ENCODE measurements around the gene ST3GAL3. TPM values are rescaled to one million over a fixed set of nuclear protein-coding genes. Genes with fewer than 3 reads are reported as not detected.

ST3GAL3 gene
- total RNA-seq, 1 donor from 2014 or later = 24.4 TPM

DNA sequence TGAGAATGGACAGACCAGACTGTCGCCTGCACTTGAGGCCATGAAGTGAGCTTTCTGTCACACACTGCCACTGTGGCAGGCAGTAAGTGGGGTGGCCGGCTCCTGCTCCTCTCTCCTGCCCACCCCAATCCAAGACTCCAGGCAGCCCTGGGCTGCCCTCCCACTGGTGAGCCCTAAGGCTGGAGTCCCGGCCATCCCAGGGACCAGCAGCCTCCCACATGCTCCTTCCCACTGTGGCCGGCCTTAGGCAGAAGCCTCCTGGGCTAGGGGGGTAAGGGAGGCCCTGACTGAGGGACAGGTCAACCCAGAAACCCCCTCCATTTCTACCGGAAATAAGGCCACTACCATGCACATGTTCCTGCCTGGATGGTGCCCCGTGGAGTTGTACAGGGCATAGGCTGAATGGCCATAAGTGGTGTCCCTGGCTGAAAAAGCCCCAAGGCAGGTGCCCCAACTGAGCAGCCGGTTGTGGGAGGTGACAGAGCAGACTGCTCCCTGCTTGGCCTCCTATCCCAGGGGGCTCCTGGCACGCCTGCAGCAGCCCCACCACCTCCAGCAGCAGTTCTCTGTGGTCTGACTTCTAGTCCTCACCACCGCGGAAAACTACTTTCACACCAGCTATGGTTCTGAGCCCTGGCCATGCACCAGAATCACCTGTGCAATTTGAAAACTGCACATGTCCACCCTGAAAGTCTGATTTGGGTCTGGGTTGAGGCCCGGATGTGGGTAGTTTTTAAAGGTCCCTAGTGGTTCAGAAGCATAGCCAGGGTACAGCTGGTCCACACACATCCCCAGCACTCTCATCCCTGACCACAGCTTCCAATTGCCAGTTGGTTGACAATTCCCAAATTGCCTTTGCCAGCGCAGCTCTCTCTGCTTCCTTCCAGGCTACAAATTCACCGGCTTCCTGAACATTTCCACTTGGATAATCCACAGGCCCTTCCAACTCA, 224.7 kb downstream of the ST3GAL3 start:
- DNase-seq (ENCODE audit: extremely low spot score, unreplicated experiment) = no peak
- Mint-ChIP-seq H3K9me3 (no peaks in the 10 kb centered on the region), H3K4me3 (peak overlapping the region; percentile 82), H3K27ac (peak overlapping the region; percentile 79), H3K36me3 (peaks cover 5% of the 10 kb centered on the region), H3K27me3 (peaks cover 21% of the 10 kb centered on the region), H3K4me1 (ENCODE audit: unreplicated experiment) (peaks cover 20% of the 10 kb centered on the region)
- TF ChIP-seq, protein P1, sequence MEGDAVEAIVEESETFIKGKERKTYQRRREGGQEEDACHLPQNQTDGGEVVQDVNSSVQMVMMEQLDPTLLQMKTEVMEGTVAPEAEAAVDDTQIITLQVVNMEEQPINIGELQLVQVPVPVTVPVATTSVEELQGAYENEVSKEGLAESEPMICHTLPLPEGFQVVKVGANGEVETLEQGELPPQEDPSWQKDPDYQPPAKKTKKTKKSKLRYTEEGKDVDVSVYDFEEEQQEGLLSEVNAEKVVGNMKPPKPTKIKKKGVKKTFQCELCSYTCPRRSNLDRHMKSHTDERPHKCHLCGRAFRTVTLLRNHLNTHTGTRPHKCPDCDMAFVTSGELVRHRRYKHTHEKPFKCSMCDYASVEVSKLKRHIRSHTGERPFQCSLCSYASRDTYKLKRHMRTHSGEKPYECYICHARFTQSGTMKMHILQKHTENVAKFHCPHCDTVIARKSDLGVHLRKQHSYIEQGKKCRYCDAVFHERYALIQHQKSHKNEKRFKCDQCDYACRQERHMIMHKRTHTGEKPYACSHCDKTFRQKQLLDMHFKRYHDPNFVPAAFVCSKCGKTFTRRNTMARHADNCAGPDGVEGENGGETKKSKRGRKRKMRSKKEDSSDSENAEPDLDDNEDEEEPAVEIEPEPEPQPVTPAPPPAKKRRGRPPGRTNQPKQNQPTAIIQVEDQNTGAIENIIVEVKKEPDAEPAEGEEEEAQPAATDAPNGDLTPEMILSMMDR (conservative IDR thresholded peaks at IDR 0.05) = no peak

DNA sequence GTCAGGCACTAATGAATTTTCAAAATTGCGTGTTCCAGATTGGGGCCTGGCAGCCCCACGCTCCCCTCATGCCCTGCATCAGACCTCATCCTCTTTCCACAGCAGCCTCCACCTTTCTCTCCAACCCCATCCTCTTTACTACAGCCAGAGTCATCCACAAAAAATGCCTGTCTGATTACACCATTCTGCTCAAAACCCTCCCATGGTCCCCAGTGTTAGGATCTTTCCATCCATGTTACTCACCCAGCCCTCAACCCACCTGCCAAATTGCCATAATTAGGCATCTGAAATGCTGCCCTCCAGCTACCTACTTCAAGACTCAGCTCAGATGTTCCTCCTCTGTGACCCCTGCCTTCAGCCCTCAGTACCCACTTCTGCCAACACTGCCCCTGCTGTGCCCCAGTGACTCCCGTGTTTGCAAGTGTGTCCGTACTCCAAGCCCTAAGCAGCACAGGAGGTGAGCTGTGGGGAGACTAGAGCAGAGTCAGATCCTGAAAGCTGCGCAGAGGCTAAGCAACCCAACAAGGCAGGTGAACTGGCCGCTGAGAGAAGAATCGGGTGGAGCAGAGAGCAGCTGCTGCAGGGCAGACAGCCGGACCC, 225.6 kb downstream of the ST3GAL3 start:
- Mint-ChIP-seq H3K27me3 (peaks cover 26% of the 10 kb centered on the region), H3K36me3 (peaks cover under 1% of the 10 kb centered on the region), H3K4me1 (ENCODE audit: unreplicated experiment) (peaks cover 20% of the 10 kb centered on the region), H3K4me3 (peak overlapping the region; percentile 82), H3K27ac (peak overlapping the region; percentile 15), H3K9me3 (no peaks in the 10 kb centered on the region)
- DNase-seq (ENCODE audit: extremely low spot score, unreplicated experiment) = no peak
- TF ChIP-seq, protein P1 (conservative IDR thresholded peaks at IDR 0.05) = no peak

DNA sequence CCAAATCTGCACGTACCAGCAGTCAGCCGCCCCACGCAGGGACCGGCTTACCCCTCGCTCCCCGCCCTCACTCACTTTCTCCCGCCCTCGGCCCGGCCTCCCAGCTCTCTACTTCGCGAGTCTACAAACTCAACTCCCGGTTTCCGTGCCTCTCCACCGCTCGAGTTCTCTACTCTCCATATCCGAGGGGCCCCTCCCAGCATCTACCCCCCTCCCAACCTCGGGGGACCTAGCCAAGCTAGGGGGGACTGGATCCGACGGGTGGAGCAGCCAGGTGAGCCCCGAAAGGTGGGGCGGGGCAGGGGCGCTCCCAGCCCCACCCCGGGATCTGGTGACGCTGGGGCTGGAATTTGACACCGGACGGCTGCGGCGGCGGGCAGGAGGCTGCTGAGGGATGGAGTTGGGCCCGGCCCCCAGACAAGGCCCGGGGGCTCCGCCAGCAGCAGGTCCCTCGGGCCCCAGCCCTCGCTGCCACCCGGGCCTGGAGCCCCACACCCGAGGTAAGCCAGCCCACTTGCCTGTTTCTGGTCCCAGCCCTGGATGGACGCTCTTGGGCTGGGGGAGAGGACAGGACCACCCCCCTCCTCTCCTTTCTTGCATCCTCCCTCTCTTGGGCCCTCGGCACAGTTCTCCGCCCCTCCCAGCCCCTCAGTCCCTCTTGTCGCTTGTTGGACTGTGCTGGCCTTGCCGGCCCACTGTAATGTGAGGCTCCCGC, 226.2 kb downstream of the ST3GAL3 start, which contains the start of gene ARTN:
TSS of gene ARTN (plus strand) at position 416 of the 715 bp plus-strand sequence. CDS start 1,856 bp downstream, outside the sequence.
- DNase-seq (ENCODE audit: extremely low spot score, unreplicated experiment) = no peak
- Mint-ChIP-seq H3K9me3 (no peaks in the 10 kb centered on the region), H3K4me3 (peak within 1 kb of the TSS; percentile 84), H3K36me3 (no peaks in the 10 kb centered on the region), H3K27ac (peak within 1 kb of the TSS; percentile 47), H3K4me1 (ENCODE audit: unreplicated experiment) (peaks cover 20% of the 10 kb centered on the region), H3K27me3 (peaks cover 33% of the 10 kb centered on the region)
- TF ChIP-seq, protein P1 (conservative IDR thresholded peaks at IDR 0.05) = no peak

DNA sequence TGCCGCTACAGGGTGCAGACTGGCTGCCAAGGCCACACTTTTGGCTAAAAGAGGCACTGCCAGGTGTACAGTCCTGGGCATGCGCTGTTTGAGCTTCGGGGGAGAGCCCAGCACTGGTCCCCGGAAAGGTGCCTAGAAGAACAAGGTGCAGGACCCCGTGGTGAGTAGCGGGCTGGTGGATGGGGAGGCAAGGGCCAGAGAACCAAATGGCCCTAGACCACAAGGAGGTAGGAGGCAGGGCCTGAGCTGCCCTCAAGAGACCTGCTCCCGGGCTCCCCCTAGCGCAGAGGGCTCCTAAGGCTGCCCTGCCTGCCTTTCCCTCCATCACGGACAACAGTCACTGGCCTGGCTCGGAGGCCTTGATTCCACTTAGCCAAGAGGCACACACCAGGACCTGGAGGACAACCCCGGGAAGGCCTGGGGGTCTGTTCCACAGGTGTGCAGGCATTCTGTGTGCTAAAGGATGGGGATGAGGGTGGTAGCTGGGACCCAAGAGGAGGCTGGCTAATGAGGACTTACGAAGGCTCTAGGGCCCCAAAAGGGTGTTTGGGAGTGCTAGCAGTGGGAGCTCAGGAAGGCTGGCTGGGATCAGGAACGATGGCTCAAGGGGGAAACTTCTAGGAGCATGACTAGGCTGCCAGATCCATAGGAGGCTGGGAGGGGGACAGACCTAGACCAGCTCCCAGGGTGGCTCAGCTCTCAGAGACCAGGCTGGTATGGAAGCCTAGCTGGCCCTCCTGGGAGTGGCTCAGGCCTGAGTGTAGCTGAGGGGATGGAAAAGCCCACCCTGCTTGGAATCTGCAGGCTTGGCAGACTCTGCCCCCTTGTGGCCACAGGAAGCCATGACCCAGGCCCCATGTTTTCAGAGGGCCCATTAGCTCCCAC, 227.0 kb downstream of the ST3GAL3 start:
- Mint-ChIP-seq H3K27ac (peak overlapping the region; percentile 47), H3K4me1 (ENCODE audit: unreplicated experiment) (peaks cover 20% of the 10 kb centered on the region), H3K9me3 (no peaks in the 10 kb centered on the region), H3K36me3 (no peaks in the 10 kb centered on the region), H3K27me3 (peaks cover 38% of the 10 kb centered on the region), H3K4me3 (peak overlapping the region; percentile 84)
- TF ChIP-seq, protein P1 (conservative IDR thresholded peaks at IDR 0.05) = peak; percentile 95
- DNase-seq (ENCODE audit: extremely low spot score, unreplicated experiment) = no peak

DNA sequence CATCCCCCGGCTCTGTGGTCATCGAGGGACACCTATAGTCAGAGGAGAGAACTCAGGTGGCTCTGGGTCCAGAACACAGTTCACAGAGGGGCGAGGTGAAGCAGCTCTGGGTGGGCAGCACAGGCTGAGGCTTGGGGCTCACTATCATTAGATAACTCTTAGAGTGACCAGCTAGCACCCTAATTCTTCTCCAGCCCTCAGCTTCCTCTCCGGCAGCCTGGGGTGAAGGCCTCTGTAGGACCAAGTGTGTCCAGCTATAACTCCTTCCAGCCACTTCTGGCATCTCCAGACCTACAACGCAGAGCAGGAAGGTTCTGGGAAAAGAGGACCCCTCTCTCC, 227.6 kb downstream of the ST3GAL3 start:
- Mint-ChIP-seq H3K4me3 (peak overlapping the region; percentile 84), H3K36me3 (no peaks in the 10 kb centered on the region), H3K4me1 (ENCODE audit: unreplicated experiment) (peaks cover 20% of the 10 kb centered on the region), H3K9me3 (no peaks in the 10 kb centered on the region), H3K27me3 (peaks cover 43% of the 10 kb centered on the region), H3K27ac (no peak overlapping the region)
- no peak for DNase-seq (ENCODE audit: extremely low spot score, unreplicated experiment)
- TF ChIP-seq, protein P1 (conservative IDR thresholded peaks at IDR 0.05) = peak; percentile 10
